Adipose tissue (tissue), 3 donors: ENCODE data around the gene RABL2A. TPM values are rescaled to one million over a fixed set of nuclear protein-coding genes. Genes with fewer than 3 reads are reported as not detected.
"Not testable (repeated sequence)": the region's sequence is repeated elsewhere in the genome, so short reads cannot be mapped to it uniquely, and the experiment has no call there.

ENCODE experiments used
- H3K27ac ChIP-seq: one replicate; pipeline ENCODE4 v1.5.1; 2013; ENCODE audit warnings: low read depth, low read length
- WGBS, 3 donors: extraction: QIAGEN DNeasy Blood & Tissue Kit; methylation state at CpG; one replicate each; pipeline ENCODE4 v1.1.7; 2013; 5-methylcytosine and 5-hydroxymethylcytosine counted together
- polyA plus RNA-seq, 3 donors: library from polyadenylated mRNA; stranded (reverse); fragments of 200-250 nt; gene quantifications; one replicate each; pipeline ENCODE4 v1.2.3, GENCODE V29; 2013
- donor health status: healthy with polysubstance abuse.
- donor health status: Bipolar disorder and iron deficiency.
- donor health status: healthy.

The RABL2A gene
- polyA plus RNA-seq: 10 to 100 TPM in 1 of 3 donors, 1 to 10 TPM in 2; 3.8 to 10.6 (median 7.4) TPM

DNA sequence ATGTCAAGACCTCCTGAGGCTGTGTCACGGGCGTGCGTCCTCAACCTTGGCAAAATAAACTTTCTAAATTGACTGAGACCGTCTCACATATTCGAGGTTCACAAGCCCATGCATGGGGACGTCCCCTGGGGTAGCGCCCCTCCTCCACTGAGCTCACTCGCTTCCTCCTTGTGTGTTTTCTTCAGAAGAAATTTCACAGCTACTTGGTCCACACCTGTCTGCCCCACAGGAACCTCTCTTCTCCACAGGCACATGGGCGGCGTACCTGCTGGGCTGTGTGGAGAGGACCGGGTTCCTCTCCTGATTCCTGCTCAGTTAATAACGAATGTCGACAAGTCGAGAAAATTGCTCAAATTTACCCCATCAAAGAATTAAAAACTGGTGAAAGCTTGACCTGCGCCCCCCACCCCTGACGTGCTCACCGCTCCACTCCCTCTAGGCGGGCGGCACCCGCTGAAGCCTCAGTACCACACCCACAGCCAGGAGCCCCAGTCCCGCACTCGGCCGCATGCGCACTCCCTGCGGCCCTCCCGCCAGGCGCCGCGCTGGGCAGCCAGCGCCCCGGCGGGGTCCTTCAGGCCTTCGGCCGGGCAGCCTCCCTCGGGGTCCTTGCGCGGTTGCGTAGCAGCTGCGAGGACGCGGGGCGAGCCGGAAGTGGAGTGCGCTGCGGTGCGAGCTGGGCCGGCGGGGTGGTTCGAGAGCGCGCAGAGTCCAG, at the start of gene RABL2A:
RABL2A (plus strand) TSS at position 651 of the 715 bp plus-strand sequence. CDS start 1,341 bp downstream, outside the sequence.
- H3K27ac ChIP-seq: not testable (repeated sequence)
- 0 to 1% (median 0%) methylated on average over 24 to 43 of the region's 51 CpGs for WGBS, 3 donors

DNA sequence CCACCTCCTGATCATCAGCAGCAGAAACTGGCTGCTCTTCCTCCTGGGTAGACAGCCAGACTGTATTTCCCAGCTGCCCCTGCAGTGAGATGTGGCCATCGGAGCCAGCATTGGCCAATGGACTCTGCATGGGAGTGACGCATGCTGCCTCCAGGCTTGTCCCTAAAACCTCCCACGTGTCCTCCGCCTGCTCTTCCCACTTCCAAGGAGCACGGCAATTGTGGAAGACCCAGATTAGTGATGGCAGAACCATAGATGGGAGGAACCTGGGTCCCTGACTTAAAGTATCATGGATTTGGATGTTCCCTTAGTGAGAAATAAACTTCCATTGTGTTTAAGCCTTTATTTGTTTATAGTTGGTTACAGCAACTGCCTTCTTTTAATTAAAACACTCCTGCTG, 48.6 kb upstream of the RABL2A start:
- H3K27ac ChIP-seq: not testable (repeated sequence)
- 34 to 40% (median 40%) methylated on average over 4 of the region's 5 CpGs for WGBS, 3 donors

DNA sequence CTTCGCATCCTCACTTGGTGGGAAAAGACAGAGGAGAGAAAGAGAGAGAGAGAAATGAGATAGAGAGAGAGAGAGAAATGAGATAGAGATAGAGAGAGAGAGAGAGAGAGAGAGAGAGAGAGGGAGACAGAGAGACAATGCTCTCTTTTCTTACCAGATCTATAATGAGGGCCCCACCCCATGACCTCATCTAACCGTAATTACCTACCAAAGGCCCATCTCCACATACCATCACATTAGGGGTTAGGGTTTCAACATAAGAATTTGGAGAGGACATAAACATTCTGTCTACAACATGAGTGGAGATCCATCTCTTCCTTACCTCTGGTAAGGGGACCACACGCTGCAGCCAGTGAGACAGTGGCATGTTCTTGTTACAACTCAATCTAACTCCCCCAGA, 44.6 kb upstream of the RABL2A start:
- 80 to 85% (median 81%) methylated on average over 3 of the region's 3 CpGs for WGBS, 3 donors
- not testable (repeated sequence) for H3K27ac ChIP-seq

DNA sequence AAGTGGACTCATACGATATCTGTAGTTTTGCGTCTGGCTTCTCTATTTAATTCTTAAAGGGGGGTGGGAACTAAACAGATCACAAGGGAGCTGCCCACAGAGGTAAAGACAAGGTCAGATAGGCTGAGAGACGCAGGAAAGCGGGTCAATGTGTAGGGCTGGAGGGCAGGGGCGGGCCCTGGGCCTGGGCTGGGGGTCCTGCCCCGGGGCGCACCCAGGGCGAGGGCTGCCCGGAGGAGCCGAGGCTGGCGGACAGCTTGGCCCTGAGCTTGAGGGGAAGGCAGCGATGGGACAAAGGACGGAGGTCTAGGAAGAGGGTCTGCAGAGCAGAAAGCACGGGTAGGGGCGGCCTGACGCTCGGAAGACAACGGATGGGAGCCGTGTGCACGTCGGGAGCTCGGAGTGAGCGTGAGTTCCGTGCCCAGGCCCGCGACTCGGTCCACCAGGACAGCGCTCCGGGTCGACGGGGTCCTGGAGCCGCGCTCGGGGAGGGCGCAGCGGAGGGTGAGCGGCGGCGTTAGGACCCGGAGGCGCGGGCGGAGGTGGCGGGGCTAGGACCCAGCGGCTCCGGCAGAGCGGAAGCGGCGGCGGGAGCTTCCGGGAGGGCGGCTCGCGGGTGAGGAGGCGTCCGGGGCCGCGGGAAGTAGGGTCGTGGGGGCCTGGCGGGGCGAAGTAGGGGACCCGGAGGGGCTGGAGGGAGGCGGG, 43.4 kb upstream of the RABL2A start:
- 2 to 3% (median 2%) methylated on average over 45 to 57 of the region's 63 CpGs for WGBS, 3 donors
- H3K27ac ChIP-seq: not testable (repeated sequence)

DNA sequence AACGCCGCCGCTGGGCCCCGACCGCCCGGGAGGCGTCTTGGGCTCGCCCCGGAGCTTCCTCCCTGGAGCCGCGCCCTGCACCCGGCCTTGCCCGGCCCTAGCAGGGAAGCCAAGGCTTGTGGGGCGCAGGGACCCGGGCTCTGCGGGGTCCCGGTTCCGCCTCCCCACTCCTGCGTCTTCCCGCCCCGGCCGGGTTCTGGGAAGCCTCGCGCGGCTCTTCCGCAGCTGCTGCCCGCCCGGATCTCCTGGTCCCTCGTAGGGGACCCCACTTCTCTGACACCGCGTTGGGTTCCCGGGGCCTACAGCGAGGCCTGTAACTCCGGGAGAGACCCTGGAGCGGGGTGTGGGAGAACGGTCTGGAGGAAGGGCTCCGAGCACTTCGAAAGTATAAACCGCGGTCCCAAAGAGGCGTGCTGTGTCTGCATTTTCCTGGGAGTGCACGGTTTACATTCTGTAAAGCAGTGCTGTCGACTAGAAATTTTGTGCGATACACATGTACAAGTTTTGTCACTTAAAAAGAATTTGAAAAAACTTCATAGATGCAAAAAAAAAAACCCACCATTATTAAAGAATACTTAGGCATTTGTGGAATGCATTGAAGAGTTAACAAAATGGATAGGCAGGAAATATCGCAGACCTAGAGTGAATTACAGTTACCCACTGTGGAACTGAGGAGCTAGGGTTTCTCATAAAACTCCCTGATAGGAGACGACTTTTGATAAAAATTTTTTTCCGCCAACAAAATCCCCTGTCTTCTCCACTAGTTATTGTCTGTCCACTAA, 42.6 kb upstream of the RABL2A start:
- WGBS, 3 donors: 3 to 4% (median 3%) methylated on average over 18 to 25 of the region's 47 CpGs
- H3K27ac ChIP-seq: not testable (repeated sequence)

DNA sequence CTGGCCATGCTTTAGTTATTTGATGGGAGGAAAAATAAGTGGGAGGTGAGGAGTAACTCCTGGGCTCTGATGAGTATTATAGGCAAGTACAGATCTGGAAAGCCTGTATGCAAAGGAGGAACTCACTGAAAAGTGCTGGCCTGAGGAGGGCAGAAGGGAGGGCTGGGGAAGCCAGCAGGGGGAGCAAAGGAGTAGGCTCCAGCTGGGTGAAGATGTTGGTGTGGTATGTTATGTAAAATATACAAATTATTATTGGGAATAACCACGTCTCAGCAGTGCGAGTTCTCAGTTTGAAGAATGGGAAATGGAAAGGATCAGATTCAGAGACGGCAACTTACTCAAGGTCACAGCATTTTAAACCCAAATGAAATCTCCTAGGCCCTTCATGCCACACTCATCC, 39.9 kb upstream of the RABL2A start:
- H3K27ac ChIP-seq: not testable (repeated sequence)
- WGBS, 3 donors: 35 to 43% (median 41%) methylated on average over 3 of the region's 3 CpGs

DNA sequence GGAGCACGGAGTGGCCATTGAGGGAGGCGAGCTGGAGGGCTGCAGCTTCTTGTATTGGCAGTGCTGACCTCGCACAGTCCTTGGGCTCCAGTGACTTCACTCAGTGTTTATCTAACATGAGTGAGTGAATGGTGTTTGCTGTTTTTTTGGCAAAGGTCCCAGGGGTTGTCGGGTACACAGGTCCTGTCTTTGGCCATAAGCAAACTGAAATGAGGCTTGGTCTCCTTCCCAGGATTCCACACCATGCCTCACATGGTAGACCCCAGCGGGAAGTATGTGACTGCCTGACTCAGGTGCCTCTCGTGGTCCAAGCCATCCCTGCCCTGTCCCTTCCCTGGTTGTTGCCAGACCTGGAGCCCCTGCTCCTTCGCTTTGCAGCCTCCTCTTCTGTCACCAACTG, 37.5 kb upstream of the RABL2A start:
- WGBS, 3 donors: 62 to 96% (median 93%) methylated on average over 4 to 5 of the region's 7 CpGs
- not testable (repeated sequence) for H3K27ac ChIP-seq

DNA sequence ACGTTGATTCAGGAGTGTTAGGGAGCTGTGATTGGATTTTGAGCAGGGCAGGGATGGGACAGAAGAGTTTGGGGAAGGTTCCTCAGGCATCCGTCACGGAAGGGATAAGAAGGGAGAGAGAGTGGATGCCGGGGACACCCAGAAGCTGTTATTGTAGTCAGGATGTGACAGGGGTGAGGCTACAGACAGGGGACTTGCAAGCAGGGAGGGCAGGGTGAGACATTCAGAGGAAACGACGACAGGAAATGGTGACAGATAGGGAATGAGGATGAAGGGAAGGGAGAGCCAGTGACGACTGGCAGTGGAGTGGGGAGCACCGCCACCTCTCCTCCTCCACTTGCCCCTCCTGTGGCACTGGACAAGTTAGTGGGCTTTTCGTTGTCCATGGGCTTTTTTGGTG, 35.1 kb upstream of the RABL2A start:
- WGBS, 3 donors: 37 to 71% (median 42%) methylated on average over 2 to 6 of the region's 9 CpGs
- not testable (repeated sequence) for H3K27ac ChIP-seq

DNA sequence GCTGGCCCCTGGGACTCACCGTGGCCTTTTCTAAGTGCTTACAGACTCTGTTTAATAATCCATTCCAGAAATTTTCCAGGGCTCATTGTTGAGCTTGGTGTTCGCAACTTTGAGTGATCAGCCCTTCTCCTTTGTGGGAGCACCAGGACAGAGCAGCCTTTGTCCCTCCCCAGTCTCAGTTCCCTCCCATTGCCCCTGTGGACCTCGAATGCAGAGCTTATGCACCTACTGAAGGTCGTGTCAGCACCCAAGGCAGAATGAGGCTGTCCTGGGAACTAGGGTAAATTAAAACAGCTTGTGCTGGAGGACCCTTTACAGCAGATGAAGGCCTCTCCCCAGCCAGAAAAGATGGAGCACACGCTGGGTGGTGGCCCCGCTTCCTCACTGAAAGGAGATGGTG, 33.8 kb upstream of the RABL2A start:
- H3K27ac ChIP-seq: not testable (repeated sequence)
- 79 to 88% (median 80%) methylated on average over 5 to 6 of the region's 6 CpGs for WGBS, 3 donors

DNA sequence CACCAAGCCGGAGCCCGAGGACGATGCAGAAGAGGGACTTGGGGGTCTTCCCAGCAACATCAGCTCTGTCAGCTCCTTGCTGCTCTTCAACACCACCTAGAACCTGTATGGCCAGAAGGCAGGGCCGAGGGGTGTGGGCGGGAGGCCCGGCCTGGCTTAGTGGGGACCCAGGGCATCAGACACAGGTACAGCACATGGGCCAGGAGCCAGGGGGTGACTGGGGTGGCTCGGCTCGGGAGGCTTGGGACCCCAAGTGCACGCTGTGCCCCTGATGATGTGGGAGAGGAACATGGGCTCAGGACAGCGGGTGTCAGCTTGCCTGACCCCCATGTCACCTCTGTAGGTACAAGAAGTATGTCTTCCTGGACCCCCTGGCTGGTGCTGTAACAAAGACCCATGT, 31.3 kb upstream of the RABL2A start:
- 83 to 96% (median 91%) methylated on average over 7 of the region's 10 CpGs for whole genome bisulfite sequencing, 3 donors
- not testable (repeated sequence) for H3K27ac ChIP-seq

DNA sequence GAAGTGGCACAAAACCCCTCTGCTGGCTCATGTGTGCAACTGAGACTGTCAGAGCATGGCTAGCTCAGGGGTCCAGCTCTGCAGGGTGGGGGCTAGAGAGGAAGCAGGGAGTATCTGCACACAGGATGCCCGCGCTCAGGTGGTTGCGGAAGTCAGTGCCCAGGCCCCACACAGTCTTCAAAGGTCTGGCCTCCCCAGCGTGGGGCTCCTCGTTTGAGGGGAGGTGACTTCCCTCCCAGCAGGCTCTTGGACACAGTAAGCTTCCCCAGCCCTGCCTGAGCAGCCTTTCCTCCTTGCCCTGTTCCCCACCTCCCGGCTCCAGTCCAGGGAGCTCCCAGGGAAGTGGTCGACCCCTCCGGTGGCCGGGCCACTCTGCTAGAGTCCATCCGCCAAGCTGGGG, 29.9 kb upstream of the RABL2A start:
- 87 to 100% (median 96%) methylated on average over 4 to 10 of the region's 10 CpGs for WGBS, 3 donors

DNA sequence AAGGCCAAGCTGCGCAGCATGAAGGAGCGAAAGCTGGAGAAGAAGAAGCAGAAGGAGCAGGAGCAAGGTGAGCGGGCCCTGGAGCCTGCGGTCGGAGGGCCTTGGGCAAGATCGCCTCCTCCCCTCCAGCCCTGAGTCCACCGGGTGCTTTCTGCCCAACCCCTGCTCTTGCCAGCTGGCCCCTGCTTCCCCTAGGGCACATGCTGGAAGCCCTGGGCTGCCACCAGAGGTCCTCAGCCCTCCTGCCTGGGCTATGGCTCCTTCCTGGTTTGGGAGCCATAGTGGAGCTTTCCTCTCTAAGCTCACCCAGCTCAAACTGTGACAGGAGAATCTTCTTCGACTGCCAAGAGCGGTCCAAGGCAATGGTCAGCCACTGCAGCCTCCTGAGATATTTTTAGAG, 29.5 kb upstream of the RABL2A start:
- H3K27ac ChIP-seq: not testable (repeated sequence)
- 65% methylated on average over 2 of the region's 9 CpGs; no CpG with 5 or more reads in 2 of the 3 donors for WGBS, 3 donors

More for the DNA sequence above, 29.9 kb upstream of the RABL2A start:
- not testable (repeated sequence) for H3K27ac ChIP-seq

DNA sequence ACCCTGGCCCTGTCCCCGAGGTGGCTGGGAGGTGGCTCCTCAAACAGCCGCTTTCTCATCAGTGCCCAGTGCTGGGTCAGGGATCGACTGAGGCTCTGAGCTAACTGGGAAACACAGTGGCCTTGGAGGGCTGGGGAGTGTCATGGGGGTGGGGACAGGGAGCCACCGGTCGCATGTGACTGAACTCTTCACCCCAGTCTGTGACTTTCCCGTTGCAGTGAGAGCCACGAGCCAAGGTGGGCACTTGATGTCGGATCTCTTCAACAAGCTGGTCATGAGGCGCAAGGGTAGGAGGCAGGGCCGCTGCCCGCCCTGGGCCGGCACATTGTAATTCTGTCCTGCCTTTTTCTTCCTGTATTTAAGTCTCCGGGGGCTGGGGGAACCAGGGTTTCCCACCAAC, 28.9 kb upstream of the RABL2A start:
- 78 to 90% (median 86%) methylated on average over 11 to 12 of the region's 13 CpGs for WGBS, 3 donors
- H3K27ac ChIP-seq: not testable (repeated sequence)

DNA sequence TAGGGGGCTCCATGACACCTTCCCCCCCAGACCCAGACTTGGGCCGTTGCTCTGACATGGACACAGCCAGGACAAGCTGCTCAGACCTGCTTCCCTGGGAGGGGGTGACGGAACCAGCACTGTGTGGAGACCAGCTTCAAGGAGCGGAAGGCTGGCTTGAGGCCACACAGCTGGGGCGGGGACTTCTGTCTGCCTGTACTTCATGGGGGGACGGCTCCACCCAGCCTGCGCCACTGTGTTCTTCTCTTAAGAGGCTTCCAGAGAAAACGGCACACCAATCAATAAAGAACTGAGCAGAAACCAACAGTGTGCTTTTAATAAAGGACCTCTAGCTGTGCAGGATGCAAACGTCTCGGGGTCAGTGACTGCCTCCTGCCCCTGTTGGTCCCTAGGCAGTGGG, 28.3 kb upstream of the RABL2A start:
- 72 to 85% (median 80%) methylated on average over 4 to 5 of the region's 9 CpGs for WGBS, 3 donors

DNA sequence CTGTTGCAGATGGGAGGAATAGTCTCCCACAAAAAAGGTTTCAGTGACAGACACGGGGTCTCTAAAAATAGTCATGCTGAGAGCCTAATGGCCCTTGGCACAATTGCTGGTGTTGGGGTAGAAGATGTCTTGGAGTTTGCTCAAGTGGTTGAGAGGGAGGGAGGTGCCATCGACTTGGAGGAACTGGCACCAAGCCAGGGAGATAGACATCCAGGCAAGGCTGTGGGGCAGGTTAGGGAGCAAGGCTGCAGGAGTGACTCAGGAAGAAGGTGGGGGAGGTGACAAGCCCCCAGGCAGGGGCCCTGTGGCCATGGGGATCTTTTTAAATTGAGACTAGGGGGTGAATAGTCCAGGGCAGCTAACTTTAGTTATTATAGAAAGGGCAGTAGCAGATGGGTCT, 27.9 kb upstream of the RABL2A start:
- not testable (repeated sequence) for H3K27ac ChIP-seq
- WGBS, 3 donors: 9 to 45% (median 17%) methylated on average over 1 to 2 of the region's 2 CpGs

More for the DNA sequence above, 28.3 kb upstream of the RABL2A start:
- H3K27ac ChIP-seq: not testable (repeated sequence)

DNA sequence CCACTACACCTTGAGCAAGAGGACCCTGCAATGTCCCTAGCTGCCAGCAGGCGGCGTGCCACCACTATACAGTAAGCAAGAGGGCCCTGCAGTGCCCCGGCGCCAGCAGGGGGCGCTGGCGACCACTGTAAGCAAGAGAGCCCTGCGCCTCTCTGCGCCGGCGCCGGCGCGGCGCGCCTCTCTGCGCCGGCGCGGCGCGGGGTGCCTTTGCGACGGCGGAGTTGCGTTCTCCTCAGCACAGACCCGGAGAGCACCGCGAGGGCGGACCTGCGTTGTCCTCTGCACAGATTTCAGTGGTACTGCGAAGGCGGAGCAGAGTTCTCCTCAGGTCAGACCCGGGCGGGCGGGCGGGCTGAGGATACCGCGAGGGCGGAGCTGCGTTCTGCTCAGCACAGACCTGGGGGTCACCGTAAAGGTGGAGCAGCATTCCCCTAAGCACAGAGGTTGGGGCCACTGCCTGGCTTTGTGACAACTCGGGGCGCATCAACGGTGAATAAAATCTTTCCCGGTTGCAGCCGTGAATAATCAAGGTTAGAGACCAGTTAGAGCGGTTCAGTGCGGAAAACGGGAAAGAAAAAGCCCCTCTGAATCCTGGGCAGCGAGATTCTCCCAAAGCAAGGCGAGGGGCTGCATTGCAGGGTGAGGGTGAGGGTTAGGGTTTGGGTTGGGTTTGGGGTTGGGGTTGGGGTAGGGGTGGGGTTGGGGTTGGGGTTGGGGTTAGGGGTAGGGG, 24.9 kb upstream of the RABL2A start:
- 84 to 91% (median 89%) methylated on average over 44 to 51 of the region's 51 CpGs for whole genome bisulfite sequencing, 3 donors
- H3K27ac ChIP-seq: not testable (repeated sequence)

DNA sequence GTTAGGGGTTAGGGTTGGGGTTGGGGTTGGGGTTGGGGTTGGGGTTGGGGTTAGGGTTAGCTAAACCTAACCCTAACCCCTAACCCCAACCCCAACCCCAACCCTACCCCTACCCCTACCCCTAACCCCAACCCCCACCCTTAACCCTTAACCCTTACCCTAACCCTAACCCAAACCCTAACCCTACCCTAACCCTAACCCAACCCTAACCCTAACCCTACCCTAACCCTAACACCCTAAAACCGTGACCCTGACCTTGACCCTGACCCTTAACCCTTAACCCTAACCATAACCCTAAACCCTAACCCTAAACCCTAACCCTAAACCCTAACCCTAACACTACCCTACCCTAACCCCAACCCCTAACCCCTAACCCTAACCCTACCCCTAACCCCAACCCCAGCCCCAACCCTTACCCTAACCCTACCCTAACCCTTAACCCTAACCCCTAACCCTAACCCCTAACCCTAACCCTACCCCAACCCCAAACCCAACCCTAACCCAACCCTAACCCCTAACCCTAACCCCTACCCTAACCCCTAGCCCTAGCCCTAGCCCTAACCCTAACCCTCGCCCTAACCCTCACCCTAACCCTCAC, 24.1 kb upstream of the RABL2A start:
- no peak overlapping the region for H3K27ac ChIP-seq
- WGBS, 3 donors: 40 to 75% (median 46%) methylated on average over 2 of the region's 2 CpGs

DNA sequence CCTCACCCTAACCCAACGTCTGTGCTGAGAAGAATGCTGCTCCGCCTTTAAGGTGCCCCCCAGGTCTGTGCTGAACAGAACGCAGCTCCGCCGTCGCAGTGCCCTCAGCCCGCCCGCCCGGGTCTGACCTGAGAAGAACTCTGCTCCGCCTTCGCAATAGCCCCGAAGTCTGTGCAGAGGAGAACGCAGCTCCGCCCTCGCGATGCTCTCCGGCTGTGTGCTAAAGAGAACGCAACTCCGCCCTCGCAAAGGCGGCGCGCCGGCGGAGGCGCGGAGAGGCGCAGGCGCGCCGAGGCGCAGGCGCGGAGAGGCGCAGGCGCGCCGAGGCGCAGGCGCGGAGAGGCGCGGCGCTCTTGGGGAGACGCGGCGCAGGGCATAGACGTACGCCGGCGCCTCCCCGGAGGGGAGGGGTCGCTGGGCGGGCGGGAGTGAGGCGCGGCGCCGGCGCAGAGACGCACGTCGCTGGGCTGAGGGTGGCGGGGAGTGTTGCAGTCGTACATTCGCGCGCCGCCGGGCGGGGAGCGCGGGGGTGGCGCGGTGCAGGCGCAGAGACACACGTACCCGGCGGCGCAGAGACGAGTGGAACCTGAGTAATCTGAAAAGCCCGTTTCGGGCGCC, 23.5 kb upstream of the RABL2A start:
- 3 to 31% (median 7%) methylated on average over 49 to 84 of the region's 84 CpGs for WGBS, 3 donors
- H3K27ac ChIP-seq: not testable (repeated sequence)
